HepG2 (cell line): ENCODE data around the gene SENP7. TPM values are rescaled to one million over a fixed set of nuclear protein-coding genes. Genes with fewer than 3 reads are reported as not detected.

Experiments
- ATAC-seq: fragments of 200-7000 bp; cut with Tn5 transposase; 3 replicates; pipeline ENCODE4 v1.9.1; 2020; ENCODE audit warnings: mild to moderate bottlenecking, moderate library complexity
- BruUV-seq: library from RNA; stranded (reverse); fragments of 400-500 nt; replicated peaks from 2 replicates; lab custom pipeline; 2021; lab: Mats Ljungman, UMichigan
- CTCF ChIA-PET: fragments of 300-600 bp; formaldehyde crosslinking; extraction: SDS; loops from one replicate; lab custom pipeline; 2021; ENCODE audit warnings: low total read pairs, inconsistent platforms, low intra/inter-chr PET ratio; lab: Yijun Ruan, JAX
- POLR2A ChIA-PET: fragments of 350-600 bp; sonication (Branson Sonifier 250); formaldehyde crosslinking; loops from one replicate; lab custom pipeline; 2020; ENCODE audit warnings: antibody characterized with exemption, inconsistent platforms; lab: Yijun Ruan, JAX
- DNase-seq: peaks from one replicate; pipeline ENCODE4 v3.0.0-alpha.2; 2015; ENCODE audit warnings: low spot score
- FAIRE-seq: peaks from 3 replicates; lab custom pipeline; 2011; peaks lifted over from hg19 to GRCh38; lab: Jason Lieb, UNC
- H2AFZ ChIP-seq: one replicate; pipeline ENCODE4 v1.6.1; 2011; ENCODE audit warnings: low read length, inconsistent platforms
- H3K27ac ChIP-seq: fragments of 300-600 bp; 3 replicates; pipeline ENCODE4 v1.8.0; 2011; ENCODE audit warnings: mixed run types, mild to moderate bottlenecking, mixed read lengths, low read length, inconsistent platforms; ENCODE audit not compliant: insufficient read depth; ENCODE audit errors: extremely low read length
- H3K27me3 ChIP-seq, 2 experiments: fragments of 200-600 bp in 1 of 2; 2 replicates in 1 of 2; 3 replicates in 1 of 2; pipeline versions ENCODE4 v1.6.0 to v1.8.0; 2011; ENCODE audit warnings: low read length in 2 of 2, mild to moderate bottlenecking in 2 of 2, moderate library complexity in 2 of 2, inconsistent platforms in 1 of 2; ENCODE audit not compliant: insufficient read depth in 2 of 2, control insufficient read depth in 1 of 2
- H3K36me3 ChIP-seq, 2 experiments: fragments of 200-600 bp in 1 of 2; replicated peaks in 1 of 2; 2 replicates in 1 of 2; 3 replicates in 1 of 2; pipeline versions ENCODE4 v1.5.1 to v1.8.0; 2011; ENCODE audit warnings: low read length in 2 of 2, inconsistent platforms in 1 of 2; ENCODE audit not compliant: insufficient read depth in 2 of 2, control insufficient read depth in 1 of 2
- H3K4me1 ChIP-seq: 2 replicates; pipeline ENCODE4 v1.5.1; 2012; ENCODE audit warnings: low read length, inconsistent platforms; ENCODE audit not compliant: insufficient read depth
- H3K4me2 ChIP-seq: 2 replicates; pipeline ENCODE4 v1.6.0; 2011; ENCODE audit warnings: low read depth, low read length, inconsistent platforms
- H3K4me3 ChIP-seq, 3 experiments: fragments of 200-600 bp in 1 of 3; sonication (generic), shearing (Covaris generic) in 1 of 3; replicated peaks in 1 of 3; 2 replicates each; pipeline ENCODE4 v1.5.1; 2011 to 2016; ENCODE audit warnings: low read length in 3 of 3, inconsistent platforms in 2 of 3, low read depth in 2 of 3, mild to moderate bottlenecking in 2 of 3, control low read depth in 1 of 3, mixed read lengths in 1 of 3; ENCODE audit not compliant: insufficient read depth in 1 of 3
- H3K79me2 ChIP-seq: one replicate; pipeline ENCODE4 v1.6.1; 2011; ENCODE audit warnings: low read length, inconsistent platforms; ENCODE audit not compliant: insufficient read depth
- H3K9ac ChIP-seq: 2 replicates; pipeline ENCODE4 v1.6.0; 2011; ENCODE audit warnings: mild to moderate bottlenecking, low read depth, low read length, inconsistent platforms; ENCODE audit not compliant: insufficient read depth
- H3K9me3 ChIP-seq: 2 replicates; pipeline ENCODE4 v1.5.1; 2012; ENCODE audit warnings: mild to moderate bottlenecking, low read length
- H4K20me1 ChIP-seq: 2 replicates; pipeline ENCODE4 v1.6.0; 2011; ENCODE audit warnings: inconsistent platforms, mild to moderate bottlenecking, low read length, moderate library complexity; ENCODE audit not compliant: insufficient read depth
- BRCA1 ChIP-seq: sonication (generic); formaldehyde crosslinking; IDR thresholded peaks from 2 replicates; pipeline ENCODE4 v1.4.0; 2020; ENCODE audit warnings: missing genetic modification reagents
- ELF3 ChIP-seq: IDR thresholded peaks from 2 replicates; pipeline ENCODE4 v1.6.1; 2016; ENCODE audit warnings: missing genetic modification reagents, missing compliant biosample characterization
- KAT7 ChIP-seq: IDR thresholded peaks from 2 replicates; pipeline ENCODE4 v1.6.1; 2018; ENCODE audit warnings: borderline replicate concordance, missing compliant biosample characterization
- KDM3A ChIP-seq: IDR thresholded peaks from 2 replicates; pipeline ENCODE4 v1.6.1; 2018; ENCODE audit warnings: low read depth, missing compliant biosample characterization
- KDM5B ChIP-seq: sonication (generic); formaldehyde crosslinking; IDR thresholded peaks from 2 replicates; pipeline ENCODE4 v1.4.0; 2020; ENCODE audit warnings: missing genetic modification reagents, mild to moderate bottlenecking, borderline replicate concordance
- MAF1 ChIP-seq: sonication (generic); formaldehyde crosslinking; IDR thresholded peaks from 2 replicates; pipeline ENCODE4 v1.5.0; 2020; ENCODE audit warnings: missing genetic modification reagents, borderline replicate concordance
- POLR2AphosphoS5 ChIP-seq: IDR thresholded peaks from 2 replicates; pipeline ENCODE4 v1.6.1; 2012; ENCODE audit warnings: low read depth, low read length
- SRSF1 ChIP-seq: fragments of 200-400 bp; formaldehyde crosslinking; optimal IDR thresholded peaks from 2 replicates; pipeline ENCODE3; 2017; ENCODE audit warnings: mild to moderate bottlenecking, low read depth, low read length, moderate library complexity
- ZBTB7A ChIP-seq: sonication (generic); formaldehyde crosslinking; IDR thresholded peaks from 2 replicates; pipeline ENCODE4 v1.8.0; 2022; ENCODE audit warnings: mild to moderate bottlenecking, missing genetic modification reagents
- WGBS: methylation state at CpG from one replicate; pipeline ENCODE4 v1.1.6; 2017; ENCODE audit warnings: low lambda C conversion rate; 5-methylcytosine and 5-hydroxymethylcytosine counted together
- in situ Hi-C: cut with HindIII; loops from 2 replicates; pipeline ENCODE4 v1.10.0; 2017; ENCODE audit warnings: low pct_unique_long_range_greater_than_20kb; ENCODE audit not compliant: extremely low pct_ligation_motif_present
- intact Hi-C: fragments of 100-400 bp; cut with micrococcal nuclease; formaldehyde crosslinking; loops from one replicate; pipeline ENCODE4 v1.10.0; 2022; ENCODE audit not compliant: unreplicated experiment
- polyA plus RNA-seq, 8 experiments: library from polyadenylated mRNA; depleted of rRNA in 3 of 8; stranded (reverse) in 7 of 8; unstranded in 1 of 8; fragments of >200 nt; fragmentation: Illumina TruSeq in 4 of 8; extraction: Trizol in 4 of 8; gene quantifications; 2 replicates each; pipeline versions ENCODE4 v1.2.1 to v1.2.3, GENCODE V29; 2011 to 2016; ENCODE audit warnings: low read depth in 4 of 8, missing spikeins in 1 of 8, mixed read lengths in 1 of 8; ENCODE audit not compliant: insufficient read depth in 1 of 8
- total RNA-seq, 5 experiments: library from RNA; depleted of rRNA; stranded (reverse); fragments of >200 nt; fragmentation: Illumina TruSeq; extraction: Trizol; gene quantifications; 2 replicates each; pipeline ENCODE4 v1.2.3, GENCODE V29; 2016; ENCODE audit warnings: low read depth in 1 of 5
- TF ChIP-seq, protein P1 (sequence below): sonication (generic); formaldehyde crosslinking; conservative IDR thresholded peaks from 2 replicates; pipeline ENCODE4 v1.8.0; 2022; ENCODE audit warnings: low read depth, missing genetic modification reagents
- TF ChIP-seq, protein P2 (sequence below): sonication (generic); formaldehyde crosslinking; IDR thresholded peaks from 2 replicates; pipeline ENCODE4 v1.4.0; 2020; ENCODE audit warnings: mild to moderate bottlenecking, missing genetic modification reagents

The SENP7 gene
- total and polyA plus RNA-seq, 2 of the 13 experiments (the other 11 are each of a cell fraction or from before 2014, with no cell fraction given): 9.1 to 10.3 TPM

DNA sequence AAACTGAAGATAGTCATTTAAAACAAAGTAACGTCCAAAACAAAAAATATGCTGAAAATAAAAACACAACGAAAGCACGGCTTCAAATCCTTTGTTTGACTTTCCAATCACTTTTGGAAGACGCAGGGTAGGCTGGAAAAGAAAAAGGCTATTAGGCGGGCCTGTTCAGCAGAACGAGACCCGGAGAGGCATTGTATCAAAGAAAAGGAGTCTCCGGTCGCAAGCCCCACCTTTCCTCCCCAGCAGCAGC, 691 bp downstream of the SENP7 start (continued):
- TF ChIP-seq, protein P1, sequence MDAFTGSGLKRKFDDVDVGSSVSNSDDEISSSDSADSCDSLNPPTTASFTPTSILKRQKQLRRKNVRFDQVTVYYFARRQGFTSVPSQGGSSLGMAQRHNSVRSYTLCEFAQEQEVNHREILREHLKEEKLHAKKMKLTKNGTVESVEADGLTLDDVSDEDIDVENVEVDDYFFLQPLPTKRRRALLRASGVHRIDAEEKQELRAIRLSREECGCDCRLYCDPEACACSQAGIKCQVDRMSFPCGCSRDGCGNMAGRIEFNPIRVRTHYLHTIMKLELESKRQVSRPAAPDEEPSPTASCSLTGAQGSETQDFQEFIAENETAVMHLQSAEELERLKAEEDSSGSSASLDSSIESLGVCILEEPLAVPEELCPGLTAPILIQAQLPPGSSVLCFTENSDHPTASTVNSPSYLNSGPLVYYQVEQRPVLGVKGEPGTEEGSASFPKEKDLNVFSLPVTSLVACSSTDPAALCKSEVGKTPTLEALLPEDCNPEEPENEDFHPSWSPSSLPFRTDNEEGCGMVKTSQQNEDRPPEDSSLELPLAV (CRISPR knock-in tag): no peak

DNA sequence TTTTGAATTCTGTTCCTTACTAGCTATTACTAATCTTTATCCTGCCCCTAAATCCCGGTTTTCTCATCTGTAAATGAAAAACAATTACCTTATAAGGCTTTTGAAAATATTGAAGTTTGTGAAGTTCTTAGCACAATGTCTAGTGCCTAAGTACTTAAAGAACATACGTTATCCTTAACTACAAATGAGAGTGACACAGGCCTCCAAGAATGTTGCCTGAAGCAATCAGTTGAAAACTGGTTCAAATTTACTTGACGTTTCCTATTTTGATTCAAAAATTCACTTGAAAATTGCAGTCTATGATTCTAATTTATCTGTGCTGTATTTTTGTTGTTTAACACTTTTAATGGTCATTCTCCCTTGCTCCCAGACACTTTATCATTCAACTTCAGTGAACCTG, 3.2 kb downstream of the SENP7 start:
- ChIA-PET CTCF (no interaction called here), POLR2A (no interaction called here)
- DNase-seq: no peak
- intact Hi-C loops: loop anchor here (5.0 to 10.0 kb wide), 2 partner anchors 43 to 125 kb away; no protein-coding TSS in a partner anchor
- Histone ChIP-seq H3K27me3 (no peaks in the 10 kb centered on the region; a peak in 1 of 5 replicates), H3K9ac (no peak overlapping the region), H3K4me3 (no peak overlapping the region), H3K27ac (no peak overlapping the region), H3K4me2 (no peak overlapping the region), H2AFZ (no peak overlapping the region), H3K4me1 (peaks cover 13% of the 10 kb centered on the region), H4K20me1 (no peaks in the 10 kb centered on the region), H3K36me3 (no peaks in the 10 kb centered on the region), H3K9me3 (no peaks in the 10 kb centered on the region), H3K79me2 (peaks cover 7% of the 10 kb centered on the region)
- FAIRE-seq: no peak
- WGBS: 97% methylated on average over 3 of the region's 3 CpGs
- in situ Hi-C loops: loop anchor here (5.0 kb wide), 1 partner anchor 62 kb away; the partner anchor contains the start of gene PCNP
- no TSS peak for BruUV-seq
- TF ChIP-seq KDM5B (no peak), POLR2AphosphoS5 (no peak)
- no peak for ATAC-seq

DNA sequence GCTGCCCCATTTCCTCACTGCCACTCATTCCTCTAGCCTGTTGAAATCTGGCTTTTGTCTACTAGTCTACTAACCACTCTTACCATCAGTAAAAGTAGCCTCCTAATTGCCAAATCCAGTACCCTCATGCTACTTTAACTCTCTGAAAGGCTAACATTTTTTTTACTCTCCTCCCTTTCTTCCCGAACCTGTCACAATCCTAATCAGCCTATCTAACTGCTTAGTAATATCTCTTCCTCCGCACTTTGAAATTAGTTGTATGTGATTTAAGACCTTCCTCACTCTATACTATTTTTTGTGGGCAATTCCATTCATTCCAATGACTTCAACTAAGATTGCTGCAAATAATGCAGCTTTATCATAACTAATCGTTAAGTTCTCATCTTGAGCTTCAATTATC, 3.7 kb downstream of the SENP7 start:
- POLR2A ChIA-PET: no interaction called here
- CTCF ChIA-PET: no interaction called here
- in situ Hi-C loops: no loop called here
- WGBS: 92% methylated on average over 3 of the region's 3 CpGs
- Histone ChIP-seq H3K9me3 (no peaks in the 10 kb centered on the region), H3K79me2 (peaks cover 7% of the 10 kb centered on the region), H3K4me3 (no peak overlapping the region), H3K27me3 (no peaks in the 10 kb centered on the region; a peak in 1 of 5 replicates), H3K36me3 (no peaks in the 10 kb centered on the region), H4K20me1 (no peaks in the 10 kb centered on the region), H3K4me1 (peaks cover 13% of the 10 kb centered on the region), H3K27ac (no peak overlapping the region), H2AFZ (no peak overlapping the region), H3K9ac (no peak overlapping the region), H3K4me2 (no peak overlapping the region)
- ATAC-seq (no peak), DNase-seq (no peak), FAIRE-seq (no peak)
- intact Hi-C loops: loop anchor here (5.0 kb wide), 1 partner anchor 42 kb away; no protein-coding TSS in a partner anchor
- no TSS peak for BruUV-seq
- TF ChIP-seq BRCA1 (CRISPR knock-in tag): no peak
- TF ChIP-seq, protein P2, sequence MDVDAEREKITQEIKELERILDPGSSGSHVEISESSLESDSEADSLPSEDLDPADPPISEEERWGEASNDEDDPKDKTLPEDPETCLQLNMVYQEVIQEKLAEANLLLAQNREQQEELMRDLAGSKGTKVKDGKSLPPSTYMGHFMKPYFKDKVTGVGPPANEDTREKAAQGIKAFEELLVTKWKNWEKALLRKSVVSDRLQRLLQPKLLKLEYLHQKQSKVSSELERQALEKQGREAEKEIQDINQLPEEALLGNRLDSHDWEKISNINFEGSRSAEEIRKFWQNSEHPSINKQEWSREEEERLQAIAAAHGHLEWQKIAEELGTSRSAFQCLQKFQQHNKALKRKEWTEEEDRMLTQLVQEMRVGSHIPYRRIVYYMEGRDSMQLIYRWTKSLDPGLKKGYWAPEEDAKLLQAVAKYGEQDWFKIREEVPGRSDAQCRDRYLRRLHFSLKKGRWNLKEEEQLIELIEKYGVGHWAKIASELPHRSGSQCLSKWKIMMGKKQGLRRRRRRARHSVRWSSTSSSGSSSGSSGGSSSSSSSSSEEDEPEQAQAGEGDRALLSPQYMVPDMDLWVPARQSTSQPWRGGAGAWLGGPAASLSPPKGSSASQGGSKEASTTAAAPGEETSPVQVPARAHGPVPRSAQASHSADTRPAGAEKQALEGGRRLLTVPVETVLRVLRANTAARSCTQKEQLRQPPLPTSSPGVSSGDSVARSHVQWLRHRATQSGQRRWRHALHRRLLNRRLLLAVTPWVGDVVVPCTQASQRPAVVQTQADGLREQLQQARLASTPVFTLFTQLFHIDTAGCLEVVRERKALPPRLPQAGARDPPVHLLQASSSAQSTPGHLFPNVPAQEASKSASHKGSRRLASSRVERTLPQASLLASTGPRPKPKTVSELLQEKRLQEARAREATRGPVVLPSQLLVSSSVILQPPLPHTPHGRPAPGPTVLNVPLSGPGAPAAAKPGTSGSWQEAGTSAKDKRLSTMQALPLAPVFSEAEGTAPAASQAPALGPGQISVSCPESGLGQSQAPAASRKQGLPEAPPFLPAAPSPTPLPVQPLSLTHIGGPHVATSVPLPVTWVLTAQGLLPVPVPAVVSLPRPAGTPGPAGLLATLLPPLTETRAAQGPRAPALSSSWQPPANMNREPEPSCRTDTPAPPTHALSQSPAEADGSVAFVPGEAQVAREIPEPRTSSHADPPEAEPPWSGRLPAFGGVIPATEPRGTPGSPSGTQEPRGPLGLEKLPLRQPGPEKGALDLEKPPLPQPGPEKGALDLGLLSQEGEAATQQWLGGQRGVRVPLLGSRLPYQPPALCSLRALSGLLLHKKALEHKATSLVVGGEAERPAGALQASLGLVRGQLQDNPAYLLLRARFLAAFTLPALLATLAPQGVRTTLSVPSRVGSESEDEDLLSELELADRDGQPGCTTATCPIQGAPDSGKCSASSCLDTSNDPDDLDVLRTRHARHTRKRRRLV (CRISPR knock-in tag): no peak
- TF ChIP-seq ZBTB7A (CRISPR knock-in tag): no peak
- TF ChIP-seq ELF3 (CRISPR knock-in tag): no peak
- no peak for TF ChIP-seq KAT7 (CRISPR knock-in tag)
- TF ChIP-seq KDM3A (CRISPR knock-in tag): no peak
- no peak for TF ChIP-seq MAF1 (CRISPR knock-in tag)
- no peak for TF ChIP-seq SRSF1
